Activated CD8-positive, alpha-beta memory T cell treated with anti-CD3 and anti-CD28 coated beads, Interleukin-2, amount 50 U/mL, for 24 hours (primary cell): ENCODE data around the gene RANBP1.

ENCODE experiments used
- DNase-seq: peaks from one replicate; pipeline ENCODE4 v3.0.0-alpha.2; 2020; ENCODE audit errors: extremely low read depth

The RANBP1 gene

DNA sequence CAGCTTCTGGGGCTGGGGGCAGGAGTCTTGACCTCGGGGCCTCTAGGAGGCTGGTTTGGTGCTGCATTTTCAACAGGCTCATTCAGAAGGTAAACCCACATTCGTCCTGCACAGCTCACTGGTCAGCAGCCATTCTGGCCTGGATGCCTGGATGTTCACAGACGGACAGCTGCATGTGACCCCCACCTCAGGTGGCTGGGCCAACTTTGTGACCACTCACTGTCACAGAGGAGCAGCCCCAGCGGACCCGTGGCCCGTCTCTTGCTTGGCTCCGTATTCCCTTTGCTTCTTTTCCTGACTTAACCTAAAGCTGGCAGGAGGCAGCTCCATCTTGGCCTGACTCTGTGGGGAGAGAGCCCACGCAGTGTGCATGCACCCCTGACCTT lies 27.6 kb upstream of the RANBP1 start:
- no peak for DNase-seq

GRCh38 chr22:20089226-20089976 lies 26.5 kb upstream of the RANBP1 start:
- DNase-seq = no peak

GRCh38 chr22:20089977-20090729 lies 25.8 kb upstream of the RANBP1 start:
- DNase-seq = no peak

DNA sequence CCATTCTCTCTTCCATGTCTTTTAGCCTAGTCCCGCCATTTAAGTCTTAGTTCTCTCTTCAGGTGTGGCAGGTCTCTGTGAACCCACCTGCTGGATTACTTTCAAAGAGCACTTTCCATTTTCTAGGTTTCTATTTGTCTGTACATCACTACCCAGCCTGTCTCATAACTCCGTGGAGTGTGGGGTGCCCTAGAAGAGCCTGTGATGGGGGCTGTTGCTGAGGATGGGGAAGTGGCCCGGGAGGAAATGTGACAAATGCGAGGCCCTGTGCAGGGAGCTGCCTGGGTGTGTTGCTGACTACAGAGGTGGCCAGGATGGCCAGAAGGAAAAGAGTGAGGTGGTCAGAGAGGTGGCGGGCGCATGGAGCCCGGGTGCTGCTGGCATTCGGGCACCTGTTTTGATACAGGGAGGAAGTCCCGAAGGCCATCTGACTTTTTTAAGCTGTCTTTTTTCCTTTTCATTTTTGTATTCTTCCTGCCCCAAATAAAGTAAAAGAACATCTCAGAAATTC lies 25.1 kb upstream of the RANBP1 start:
- no peak for DNase-seq

DNA sequence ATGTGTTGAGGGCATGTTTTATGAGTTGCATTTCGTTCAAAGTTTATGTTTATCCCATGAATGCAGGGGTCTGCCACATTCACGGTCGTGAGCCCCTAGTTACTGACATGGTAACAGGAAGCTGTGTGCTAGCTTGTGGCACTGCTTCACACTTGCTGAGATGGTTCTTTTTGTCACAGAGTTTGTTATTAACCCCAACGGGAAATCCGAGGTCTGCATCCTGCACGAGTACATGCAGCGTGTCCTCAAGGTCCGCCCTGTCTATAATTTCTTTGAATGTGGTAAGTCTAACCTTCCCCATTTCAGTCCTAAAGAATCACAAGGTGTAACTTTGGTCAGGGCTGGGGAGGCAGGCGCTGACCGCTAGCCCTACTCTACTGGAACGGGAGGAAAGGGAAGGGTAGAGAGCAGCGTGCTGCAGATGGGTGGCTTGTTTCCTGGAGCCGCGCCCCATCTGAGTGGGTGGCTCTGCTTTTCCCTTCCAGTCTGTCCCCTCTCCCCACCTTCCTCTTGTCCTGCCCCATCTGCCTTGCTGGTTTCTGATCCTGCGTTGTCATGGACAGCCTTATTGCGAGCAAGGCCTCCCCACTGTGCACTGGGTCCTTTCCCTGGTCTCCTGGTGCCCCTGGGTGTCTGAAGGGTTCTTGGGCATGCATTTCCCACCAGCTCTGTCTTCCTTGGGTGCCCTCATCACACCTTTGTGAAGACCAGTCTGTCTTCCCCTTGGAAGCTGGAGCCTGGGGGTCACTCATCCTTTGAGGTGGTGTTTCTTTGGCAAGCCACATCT lies 24.0 kb upstream of the RANBP1 start:
- no peak for DNase-seq

DNA sequence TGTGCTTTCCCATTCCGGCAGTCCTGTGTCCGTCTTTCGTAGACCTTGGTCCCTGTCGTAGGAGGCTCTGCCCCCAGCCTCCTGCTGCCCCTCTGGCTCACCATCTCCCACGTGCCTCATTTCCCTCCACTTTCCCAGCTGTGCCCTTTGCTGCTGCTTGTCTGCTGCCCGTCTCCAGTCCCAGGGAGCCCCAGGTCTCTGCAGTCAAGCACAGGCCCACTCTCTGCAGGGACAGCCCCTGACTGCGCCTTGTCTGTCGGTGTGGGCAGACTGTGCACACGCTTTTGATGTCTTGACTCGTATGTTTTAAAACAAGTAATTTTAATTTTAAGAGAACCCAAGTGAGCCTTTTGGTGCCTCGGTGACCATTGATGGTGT lies 23.4 kb upstream of the RANBP1 start:
- no peak for DNase-seq

DNA sequence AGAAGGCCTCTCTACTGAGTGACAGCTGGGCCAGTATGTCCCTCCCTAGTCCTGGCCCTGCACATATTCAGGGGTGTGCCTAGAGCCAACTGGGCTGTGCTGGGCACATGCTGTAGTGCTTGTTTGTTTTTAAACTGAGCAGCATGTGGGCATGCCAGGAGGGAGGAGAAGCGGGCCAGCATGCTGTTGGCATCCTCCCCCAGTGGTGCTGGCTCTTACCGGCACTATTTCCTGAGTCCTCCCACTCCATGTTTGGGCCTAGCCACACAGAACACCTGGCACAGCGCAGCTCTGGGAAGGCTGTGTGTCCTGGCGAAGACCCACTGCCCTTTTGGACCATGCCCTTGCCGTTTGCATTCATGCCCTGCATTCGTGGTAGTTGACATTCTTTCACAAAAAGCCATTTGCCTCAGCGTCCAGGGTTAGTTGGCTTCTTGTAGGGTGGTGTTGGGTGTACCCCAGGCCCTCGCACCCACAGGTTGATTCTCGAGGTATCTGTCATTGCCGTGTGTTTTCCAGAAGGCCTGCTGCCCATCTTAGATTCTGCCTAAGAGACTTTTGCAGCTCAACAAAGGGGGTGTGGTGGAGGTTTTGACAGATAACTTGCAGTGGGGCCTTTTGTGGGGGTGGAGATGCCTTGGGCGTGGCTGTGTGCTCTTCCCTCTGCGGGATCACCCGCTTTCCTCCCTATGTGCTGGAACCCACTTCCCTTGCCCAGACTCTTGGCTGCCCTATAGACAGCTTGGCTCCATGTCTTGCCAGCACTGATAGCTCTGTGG lies 22.3 kb upstream of the RANBP1 start:
- no peak for DNase-seq

- no peak for DNase-seq
These were observed 21.6 kb upstream of the RANBP1 start for GRCh38 chr22:20094197-20094807.

DNA sequence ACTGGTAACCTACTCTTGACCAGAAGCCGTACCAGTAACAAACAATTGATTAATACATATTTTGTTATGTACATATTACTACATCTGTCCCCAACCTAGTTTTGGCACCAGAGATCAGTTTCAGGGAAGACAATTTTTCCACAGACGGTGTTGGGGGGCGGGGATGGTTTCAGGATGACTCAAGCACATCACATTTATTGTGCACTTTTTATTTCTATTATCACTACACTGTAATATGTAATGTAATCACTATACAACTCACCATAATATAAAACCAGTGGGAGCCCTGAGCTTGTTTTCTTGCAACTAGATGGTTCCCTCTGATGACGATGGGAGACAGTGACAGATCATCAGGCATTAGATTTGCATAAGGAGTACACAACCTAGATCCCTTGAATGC lies 20.4 kb upstream of the RANBP1 start:
- no peak for DNase-seq

GRCh38 chr22:20096574-20097420 lies 19.1 kb upstream of the RANBP1 start:
- no peak for DNase-seq

GRCh38 chr22:20099099-20099711 lies 16.7 kb upstream of the RANBP1 start:
- no peak for DNase-seq

GRCh38 chr22:20101638-20102037 lies 14.3 kb upstream of the RANBP1 start:
- no peak for DNase-seq

DNA sequence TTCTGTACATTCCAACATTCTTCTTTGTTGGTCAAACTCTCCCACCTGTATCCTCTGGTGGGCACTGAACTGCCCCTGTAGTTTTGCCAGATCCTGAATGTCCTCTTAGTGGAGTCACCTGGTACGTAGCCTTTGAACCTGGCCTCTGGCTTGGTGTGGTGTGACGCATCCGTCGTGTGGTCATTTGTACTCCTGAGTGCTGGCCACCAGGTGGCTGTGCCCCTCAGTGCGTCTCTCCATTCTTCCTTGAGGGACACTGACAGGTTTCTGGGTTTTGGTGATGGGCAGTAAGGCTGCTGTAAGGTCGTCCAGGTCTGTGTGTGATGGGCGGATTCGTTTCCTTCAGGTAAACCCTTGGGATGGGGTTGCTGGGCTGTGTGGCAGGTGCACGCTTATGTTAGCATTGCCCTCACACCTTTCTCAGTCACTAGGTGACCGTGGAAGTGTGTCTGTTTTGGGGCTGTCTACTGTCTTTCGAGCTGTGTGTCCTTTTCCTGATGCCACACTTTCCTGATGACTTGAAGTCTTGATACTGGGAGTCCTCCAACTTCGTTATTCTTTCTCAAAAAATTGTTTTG lies 13.6 kb upstream of the RANBP1 start:
- no peak for DNase-seq

GRCh38 chr22:20105456-20106204 lies 10.3 kb upstream of the RANBP1 start:
- no peak for DNase-seq

DNA sequence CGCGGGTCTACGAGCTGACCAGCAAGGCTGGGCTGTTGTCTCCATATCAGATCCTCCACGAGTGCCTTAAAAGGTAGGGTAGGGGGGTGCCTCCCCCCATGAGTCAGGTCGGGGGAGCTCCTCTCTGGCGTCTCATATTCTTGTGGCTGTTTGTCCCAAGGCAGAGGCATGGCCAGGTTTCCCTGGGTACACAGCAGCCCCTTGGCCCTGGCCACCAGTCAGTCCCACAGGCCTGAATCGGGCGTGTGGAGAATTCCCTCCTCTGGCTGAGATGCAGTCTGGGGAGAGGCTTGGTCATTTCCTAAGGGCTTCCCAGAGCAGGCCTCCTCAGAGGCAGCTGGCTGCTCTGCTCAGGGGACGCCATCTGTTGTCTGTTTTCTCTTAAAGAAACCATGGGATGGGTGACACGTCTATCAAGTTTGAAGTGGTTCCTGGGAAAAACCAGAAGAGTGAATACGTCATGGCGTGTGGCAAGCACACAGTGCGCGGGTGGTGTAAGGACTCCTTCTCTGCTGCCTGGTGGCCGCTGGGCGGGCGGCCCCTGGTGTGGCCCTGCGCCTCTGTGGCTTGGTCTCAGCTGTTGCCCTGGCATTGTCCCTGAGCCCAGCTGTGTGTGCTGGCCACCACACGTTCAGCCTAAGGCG lies 9.6 kb upstream of the RANBP1 start:
- DNase-seq = no peak

DNA sequence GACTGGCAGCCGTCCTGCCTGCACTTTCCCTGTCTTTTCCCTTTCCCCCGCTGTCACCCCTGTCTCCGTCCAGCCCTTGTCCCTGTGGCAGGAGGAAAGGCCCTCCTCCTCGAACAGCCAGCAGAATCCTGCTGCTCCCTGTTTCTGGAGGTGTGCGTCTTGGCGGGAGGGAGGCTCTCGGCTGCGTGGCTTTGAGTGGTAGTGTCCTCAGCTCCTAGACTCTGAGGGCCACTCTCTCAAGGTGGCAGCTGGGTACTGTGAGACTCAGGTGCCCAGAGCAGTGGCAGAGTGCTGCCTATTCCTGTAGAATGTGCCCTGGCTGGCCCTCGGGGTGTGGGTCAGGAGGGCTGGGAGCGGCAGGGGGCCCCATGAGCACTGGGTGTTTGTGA lies 9.1 kb upstream of the RANBP1 start:
- no peak for DNase-seq

DNA sequence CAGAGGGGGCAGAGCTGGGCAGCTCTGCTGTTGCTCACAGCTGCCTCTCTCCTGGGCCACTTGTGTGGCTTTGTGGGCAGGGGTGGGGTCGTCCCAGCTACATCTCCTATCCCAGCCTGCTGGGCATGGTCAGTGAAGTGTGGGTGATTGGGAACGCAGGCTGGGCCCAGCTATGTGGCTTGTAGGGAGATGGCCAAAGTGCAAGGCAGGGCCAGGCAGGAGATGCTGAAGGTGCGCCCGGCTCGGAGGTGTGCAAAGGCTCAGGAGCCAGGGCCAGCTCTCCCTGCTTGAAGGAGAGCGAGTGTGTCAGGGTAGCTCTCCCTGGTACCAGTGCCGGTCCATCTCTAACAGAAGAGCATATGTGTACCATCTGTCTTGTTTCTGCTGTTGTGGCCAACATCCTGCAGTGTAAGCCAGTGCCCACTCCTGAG lies 8.4 kb upstream of the RANBP1 start:
- DNase-seq = no peak
